Liver (tissue), 3 donors: ENCODE results near the gene HADHB.

Source experiments
- CTCF ChIP-seq: fragments of 150-350 bp; IDR thresholded peaks from 2 replicates; pipeline ENCODE4 v1.5.1; 2017; ENCODE audit warnings: improper control_type of control experiment, low read depth, low read length; ENCODE audit not compliant: missing input control
- MAX ChIP-seq: IDR thresholded peaks from 2 replicates; pipeline ENCODE4 v1.6.1; 2016; ENCODE audit warnings: antibody characterized with exemption
- RAD21 ChIP-seq, 2 donors: IDR thresholded peaks; 2 replicates each; pipeline ENCODE4 v1.6.1; 2016; ENCODE audit warnings: antibody characterized with exemption in 2 of 2, mild to moderate bottlenecking in 2 of 2
- REST ChIP-seq: IDR thresholded peaks from 2 replicates; pipeline ENCODE4 v1.6.1; 2016; ENCODE audit warnings: antibody characterized with exemption, mild to moderate bottlenecking
- TAF1 ChIP-seq: conservative IDR thresholded peaks from 2 replicates; pipeline ENCODE4 v1.6.1; 2016; ENCODE audit warnings: antibody characterized with exemption, mild to moderate bottlenecking
- YY1 ChIP-seq: IDR thresholded peaks from 2 replicates; pipeline ENCODE4 v1.6.1; 2016; ENCODE audit warnings: antibody characterized with exemption, mild to moderate bottlenecking
- donor health status: healthy.
- donor health status: healthy.

- no peak for TF ChIP-seq YY1
- TF ChIP-seq MAX = no peak
- no peak for TF ChIP-seq CTCF
- no peak for TF ChIP-seq TAF1
- no peak for TF ChIP-seq RAD21 (IDR thresholded peaks at IDR 0.05)
- no peak for TF ChIP-seq REST
Measured at GRCh38 chr2:26318950-26319349, 74.2 kb downstream of the HADHB start.
